Stimulated activated CD4-positive, alpha-beta T cell treated with anti-CD3 and anti-CD28 coated beads, TNF-alpha, amount 100 ng/mL, for 1 hour (primary cell): ENCODE data around the gene CLCNKA.
A peak's percentile ranks its signal among the peaks of the same experiment; 100 is the strongest.
"Not testable (repeated sequence)": the region's sequence is repeated elsewhere in the genome, so short reads cannot be mapped to it uniquely, and the experiment has no call there.

Source experiments
- DNase-seq, 3 donors: peaks; one replicate each; pipeline ENCODE4 v3.0.0-alpha.2; 2020; ENCODE audit warnings: low read depth in 3 of 3, low spot score in 1 of 3

CLCNKA gene

GRCh38 chr1:16061989-16062686, 40.3 kb downstream of the CLCNKA start:
- DNase-seq = not testable (repeated sequence)

GRCh38 chr1:16062687-16063075, 40.8 kb downstream of the CLCNKA start:
- DNase-seq = not testable (repeated sequence)

- no peak for DNase-seq
Observed at GRCh38 chr1:16063226-16063829, 41.5 kb downstream of the CLCNKA start.

- DNase-seq = no peak
Observed at GRCh38 chr1:16063921-16064320, 42.1 kb downstream of the CLCNKA start.

- no peak for DNase-seq
Observed at GRCh38 chr1:16064536-16065268, 42.9 kb downstream of the CLCNKA start.

DNA sequence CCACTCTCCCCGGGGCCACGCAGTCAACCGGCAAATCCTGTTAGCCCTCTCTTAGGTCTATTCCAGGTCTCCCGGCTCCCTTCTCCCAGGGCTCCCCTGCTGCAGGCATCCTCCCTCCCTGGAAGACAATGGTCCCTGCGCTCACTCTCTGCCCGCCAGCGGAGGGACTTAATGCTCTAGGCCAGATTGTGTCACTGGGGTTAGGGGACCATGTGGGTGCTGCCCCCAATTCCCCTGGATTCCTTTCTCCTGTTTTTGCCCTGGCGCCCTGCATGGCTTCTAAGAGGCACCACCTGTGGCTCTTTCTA, 43.4 kb downstream of the CLCNKA start:
- no peak for DNase-seq

- no peak for DNase-seq
Observed at GRCh38 chr1:16066245-16066644, 44.4 kb downstream of the CLCNKA start.

DNA sequence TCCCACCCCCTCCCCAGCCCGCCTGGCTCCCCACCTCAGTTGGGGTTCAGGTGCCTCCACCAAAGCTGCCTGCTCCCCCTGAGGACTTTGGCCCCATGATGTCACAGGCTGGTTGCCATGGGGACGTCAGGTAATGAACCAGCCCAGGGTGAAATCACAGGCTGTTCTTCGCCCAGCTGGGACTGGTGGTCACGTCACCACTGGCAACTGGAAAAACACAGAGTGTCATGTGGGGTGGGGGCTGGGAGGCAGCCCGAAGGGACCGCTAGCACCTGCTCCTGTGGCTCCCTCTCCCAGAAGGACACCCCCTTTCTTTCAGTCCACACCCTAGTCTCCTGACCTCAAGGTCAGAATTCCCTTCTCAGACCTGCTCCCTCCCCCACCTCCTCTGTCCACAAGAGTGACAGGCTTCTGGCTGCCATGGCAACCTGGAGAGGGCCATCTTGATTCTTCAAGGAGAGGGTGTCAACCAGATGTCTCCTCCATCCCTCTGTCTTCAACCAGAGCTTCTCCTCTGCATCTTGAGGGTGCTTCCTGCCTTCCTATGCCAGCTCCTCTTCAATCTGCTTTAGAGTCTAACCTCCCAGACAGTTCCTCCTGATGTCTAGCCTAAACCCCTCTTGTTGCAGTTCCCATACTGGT, 45.4 kb downstream of the CLCNKA start:
- DNase-seq = no peak

GRCh38 chr1:16067933-16068332, 46.1 kb downstream of the CLCNKA start:
- no peak for DNase-seq

DNA sequence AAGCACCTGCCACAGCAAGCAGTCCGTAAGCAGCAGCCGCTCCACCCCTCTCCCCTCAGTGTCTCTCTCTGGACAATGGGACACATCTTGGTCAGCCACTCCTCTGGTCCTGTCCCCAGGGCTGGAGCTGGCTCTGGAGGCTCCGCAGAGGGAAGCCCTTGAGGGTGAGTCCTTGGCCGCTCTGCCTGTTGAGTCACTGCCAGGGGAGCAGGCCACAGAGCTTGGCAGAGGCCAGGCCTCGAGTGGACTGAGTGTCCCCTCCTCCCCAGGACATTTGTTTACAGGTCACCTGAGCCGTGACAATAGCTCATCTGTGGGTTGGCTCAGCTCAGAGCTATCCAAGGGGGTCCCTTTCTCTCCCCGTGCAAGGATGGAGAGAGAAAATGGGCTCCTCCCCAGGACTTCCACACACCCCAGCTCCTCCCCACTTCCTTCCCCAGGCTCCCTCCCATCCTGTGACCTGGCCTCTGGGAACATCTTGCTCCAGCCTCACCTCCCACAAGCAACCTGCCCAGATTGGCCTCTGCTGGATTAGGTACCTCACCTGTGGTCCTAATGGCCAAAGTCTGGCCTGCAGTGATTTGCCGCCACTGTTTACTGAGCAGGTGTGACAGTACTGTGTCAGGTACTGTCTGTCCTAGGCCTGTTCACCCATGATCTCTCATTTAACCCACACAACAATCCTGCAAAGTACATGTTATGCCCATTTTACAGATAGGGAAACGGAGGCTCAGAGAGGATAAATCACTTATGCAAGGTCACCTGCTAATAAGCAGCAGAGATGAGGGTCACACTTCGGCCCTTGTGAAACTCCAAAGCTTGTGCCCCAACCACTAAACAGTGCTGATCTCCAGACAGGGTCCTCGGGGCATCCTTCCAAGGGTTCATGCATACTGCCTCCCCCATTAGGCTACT, 46.8 kb downstream of the CLCNKA start:
- no peak for DNase-seq

DNA sequence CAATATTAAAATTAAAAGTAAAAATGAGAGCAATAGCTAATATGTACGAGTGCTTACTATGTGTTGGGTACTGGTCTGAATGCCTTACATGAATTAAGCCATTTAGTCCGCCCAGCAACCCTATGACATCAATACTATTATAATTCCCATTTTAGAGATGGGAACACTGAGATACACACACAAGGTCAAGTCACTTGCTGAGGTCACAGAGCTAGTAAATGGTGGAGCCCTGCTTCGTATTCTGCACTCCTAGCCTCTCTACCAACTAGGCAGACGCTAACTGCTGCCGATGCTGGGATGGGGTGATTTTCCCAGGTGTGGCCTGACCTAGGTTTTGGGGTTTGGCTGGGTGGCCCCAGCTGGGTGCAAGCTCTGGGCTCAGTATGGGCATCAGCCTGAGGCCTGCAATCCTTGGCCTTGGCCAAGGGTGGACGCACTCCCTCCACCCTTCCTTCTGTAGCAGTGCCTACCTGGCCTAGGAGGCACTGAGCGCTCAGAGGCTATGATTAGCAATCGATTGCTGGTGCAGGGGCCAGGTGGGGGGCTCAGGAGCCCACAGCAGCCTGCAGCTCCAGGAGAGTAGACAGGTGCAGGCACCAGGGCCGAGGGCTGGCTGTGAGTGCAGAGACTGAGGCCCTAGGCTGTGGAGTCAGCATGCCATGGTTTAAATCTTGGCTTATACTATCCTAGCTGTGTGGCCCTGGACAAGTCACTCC, 49.0 kb downstream of the CLCNKA start:
- no peak for DNase-seq

- DNase-seq = no peak
Observed at GRCh38 chr1:16071614-16072013, 49.8 kb downstream of the CLCNKA start.

DNA sequence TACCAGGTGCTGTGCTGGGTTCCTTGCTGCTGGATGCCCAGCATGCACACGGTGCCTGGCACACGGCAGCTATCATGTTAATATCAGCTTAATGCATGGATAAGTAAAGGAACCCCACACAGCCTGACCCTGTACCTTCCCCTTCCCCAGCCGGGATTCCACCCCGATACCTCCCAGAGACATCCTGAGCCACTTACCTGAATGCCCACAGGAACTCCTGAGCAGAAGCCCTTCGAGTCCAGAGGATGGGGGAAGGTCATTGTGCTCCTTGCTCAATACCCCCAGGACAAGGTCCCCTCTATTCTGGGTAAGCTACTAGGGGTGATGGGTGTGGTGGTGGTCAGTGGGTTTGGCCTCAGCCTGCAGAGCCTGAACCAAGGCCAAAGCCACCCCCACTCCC, 50.3 kb downstream of the CLCNKA start:
- no peak for DNase-seq

DNA sequence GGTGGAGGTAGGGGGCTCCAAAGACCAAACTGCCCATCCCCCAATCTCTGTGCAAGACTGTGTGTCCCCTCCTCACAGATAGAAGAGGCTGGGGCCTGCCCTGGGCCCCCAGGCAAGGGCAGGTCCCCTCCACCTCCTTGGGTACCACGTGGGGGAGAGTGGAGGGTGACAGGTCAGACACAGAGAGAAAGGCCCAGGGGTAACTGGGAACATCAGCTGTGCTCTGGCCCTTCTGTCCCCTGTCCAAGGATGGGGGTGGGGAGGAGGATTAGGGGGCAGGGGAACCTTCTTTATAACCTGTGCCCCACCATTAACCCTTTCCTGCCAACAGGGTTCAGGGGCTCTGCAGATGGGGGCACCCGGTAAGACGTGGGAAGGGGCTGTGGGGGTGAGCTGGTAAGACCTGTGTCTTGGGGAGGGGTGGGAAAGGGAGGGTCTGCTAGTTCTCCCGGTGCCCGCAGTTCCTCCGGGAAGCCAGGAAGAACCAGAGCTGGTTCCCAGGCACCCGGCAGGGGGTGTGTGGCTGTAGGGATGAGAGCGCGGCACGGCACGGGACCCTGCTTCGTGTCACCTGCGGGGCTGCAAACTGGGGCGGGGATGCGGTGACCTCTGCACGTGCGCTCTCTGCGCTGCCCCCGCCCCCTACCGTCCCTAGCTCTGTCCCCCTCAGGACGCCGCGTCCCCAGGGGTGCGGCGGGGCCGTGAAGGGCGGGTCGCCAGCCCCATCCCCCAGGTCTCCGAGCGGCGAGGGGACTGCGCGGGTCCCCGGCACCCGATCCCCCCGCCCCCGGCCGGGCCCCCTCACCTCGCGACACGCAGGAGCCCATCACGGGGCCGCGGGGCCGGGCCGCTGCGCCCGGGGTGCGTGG, 51.0 kb downstream of the CLCNKA start:
- DNase-seq = no peak

DNA sequence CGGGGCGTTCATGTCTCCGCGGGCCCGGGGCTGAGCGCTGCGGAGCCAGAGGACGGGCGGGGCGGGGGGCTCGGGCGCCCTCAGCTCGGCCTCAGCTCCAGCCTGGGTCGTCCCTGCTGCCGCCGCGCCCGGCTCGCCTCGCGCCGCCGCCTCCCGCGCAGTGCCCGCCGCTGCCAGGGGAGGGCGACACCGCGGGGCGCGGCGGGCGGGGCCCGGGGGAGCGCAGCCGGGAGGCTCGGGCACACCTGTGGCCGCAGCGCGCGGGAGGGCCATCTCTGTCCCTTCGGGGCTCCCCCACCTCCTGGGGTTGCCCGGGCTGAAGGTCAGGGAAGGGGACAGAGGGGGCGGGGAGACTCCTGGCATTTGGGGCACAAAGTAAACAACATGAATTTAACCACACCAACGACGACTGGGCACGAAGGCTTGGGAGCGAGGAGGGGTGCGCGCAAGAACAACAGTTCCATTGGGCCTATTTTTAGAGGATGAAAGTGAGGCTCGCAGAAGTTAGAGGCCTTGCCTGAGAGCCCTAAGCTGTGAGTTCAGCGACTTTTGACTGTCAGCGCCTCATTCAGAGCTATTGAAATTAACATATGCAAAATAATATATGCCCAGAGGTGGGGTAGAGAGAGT, 51.8 kb downstream of the CLCNKA start, which contains the start of gene FAM131C:
FAM131C (minus strand) TSS at position 162 of the 630 bp plus-strand sequence. CDS start 209 bp downstream, outside the sequence.
- peak in 1 of 3 donors; percentile 28 for DNase-seq

GRCh38 chr1:16074217-16074616, 52.4 kb downstream of the CLCNKA start:
- no peak for DNase-seq

DNA sequence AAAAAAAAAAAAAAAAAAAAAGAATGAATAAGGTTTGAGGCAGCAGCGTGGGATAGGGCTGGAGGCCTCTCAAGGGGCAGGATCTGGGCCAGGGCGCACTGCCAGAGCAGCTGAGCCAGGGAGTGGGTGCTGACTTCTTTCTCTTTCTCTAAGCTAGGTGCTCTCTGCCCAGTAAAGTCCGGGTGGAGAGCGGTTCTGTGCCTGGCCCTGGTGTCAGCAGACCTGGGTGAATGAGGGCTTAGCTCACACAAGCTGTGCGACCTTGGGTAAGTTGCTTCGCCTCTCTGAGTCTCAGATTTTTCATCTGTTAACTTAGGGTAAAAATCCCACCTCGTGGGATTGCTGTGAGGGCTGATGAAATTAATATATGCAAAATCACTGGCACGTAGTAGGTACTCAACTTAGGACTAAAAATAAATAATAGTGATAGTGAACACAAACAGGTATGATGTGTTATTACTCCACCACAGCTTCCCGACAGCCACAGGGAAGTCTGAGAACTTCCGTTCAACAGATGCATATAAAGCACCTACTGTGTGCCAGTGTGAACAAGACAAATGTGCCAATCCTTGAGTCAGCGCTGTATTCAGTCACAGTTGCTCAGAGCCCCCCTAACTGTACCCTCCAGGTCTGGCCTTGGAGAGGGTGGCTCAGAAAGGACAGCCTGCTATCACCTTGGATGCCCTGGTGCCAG, 53.6 kb downstream of the CLCNKA start:
- DNase-seq = no peak
